GM18867 (cell line): Measurements from ENCODE around the gene NTN4.
"Not testable (repeated sequence)": the region's sequence is repeated elsewhere in the genome, so short reads cannot be mapped to it uniquely, and the experiment has no call there.

Source experiments
- ATAC-seq: cut with Tn5 transposase; IDR thresholded peaks from one replicate; pipeline ENCODE4 v1.9.1; 2021; ENCODE audit warnings: mild to moderate bottlenecking, moderate library complexity; ENCODE audit not compliant: unreplicated experiment

The NTN4 gene

GRCh38 chr12:95629392-95629791 lies 161.2 kb downstream of the NTN4 start:
- ATAC-seq = no peak

GRCh38 chr12:95626854-95627253 lies 163.7 kb downstream of the NTN4 start:
- ATAC-seq = no peak

- no peak for ATAC-seq
Measured at GRCh38 chr12:95625012-95625411, 165.6 kb downstream of the NTN4 start.

- ATAC-seq = no peak
Measured at GRCh38 chr12:95624589-95624988, 166.0 kb downstream of the NTN4 start.

GRCh38 chr12:95623554-95624170 lies 166.9 kb downstream of the NTN4 start:
- ATAC-seq = no peak

GRCh38 chr12:95622879-95623278 lies 167.7 kb downstream of the NTN4 start:
- no peak for ATAC-seq

- ATAC-seq = no peak
Measured at GRCh38 chr12:95621725-95622124, 168.8 kb downstream of the NTN4 start.

GRCh38 chr12:95620171-95620570 lies 170.4 kb downstream of the NTN4 start:
- no peak for ATAC-seq

GRCh38 chr12:95616470-95616869 lies 174.1 kb downstream of the NTN4 start:
- not testable (repeated sequence) for ATAC-seq

- no peak for ATAC-seq
Measured at GRCh38 chr12:95615749-95616148, 174.8 kb downstream of the NTN4 start.

- ATAC-seq = no peak
Measured at GRCh38 chr12:95614390-95614982, 176.1 kb downstream of the NTN4 start.

- no peak for ATAC-seq
Measured at GRCh38 chr12:95613021-95613420, 177.5 kb downstream of the NTN4 start.

GRCh38 chr12:95611676-95612309 lies 178.8 kb downstream of the NTN4 start:
- ATAC-seq = no peak

- no peak for ATAC-seq
Measured at GRCh38 chr12:95608252-95609033, 182.1 kb downstream of the NTN4 start.
